Spleen (tissue), 7 donors: ENCODE results near the gene CYP17A1.

Experiments used
- CTCF ChIP-seq, 11 experiments: fragments of 200-600 bp in 7 of 11; fragments of 450-650 bp in 4 of 11; sonication (generic) in 4 of 11; IDR thresholded peaks in 8 of 11; conservative IDR thresholded peaks in 3 of 11; 1 replicate in 7 of 11; 2 replicates in 4 of 11; pipeline versions ENCODE4 v1.4.0 to v1.8.0; 2016 to 2021; ENCODE audit warnings: antibody characterized with exemption in 11 of 11, inconsistent platforms in 4 of 11, mild to moderate bottlenecking in 1 of 11
- POLR2AphosphoS5 ChIP-seq, 3 donors: sonication (generic); formaldehyde crosslinking; IDR thresholded peaks; one replicate each; pipeline ENCODE4 v1.5.1; 2017; ENCODE audit warnings: antibody characterized with exemption in 3 of 3
- donor health status: DM: no; HTN: no; CAD: no; lungs with moderate emphysema.
- donor health status: DM: no; HTN: no; CAD: no.
- donor health status: DM: no; HTN: no; CAD: no.

- TF ChIP-seq CTCF (IDR thresholded peaks at IDR 0.05 in 8 of 11, conservative IDR thresholded peaks at IDR 0.05 in 3 of 11) (no peak), POLR2AphosphoS5 (IDR thresholded peaks at IDR 0.05) (peak in 2 of 3 donors; percentile 59 to 74)
These were observed 34.2 kb downstream of the CYP17A1 start for GRCh38 chr10:102802920-102803534.
